Measurements from ENCODE around the gene SLC25A13.

DNA sequence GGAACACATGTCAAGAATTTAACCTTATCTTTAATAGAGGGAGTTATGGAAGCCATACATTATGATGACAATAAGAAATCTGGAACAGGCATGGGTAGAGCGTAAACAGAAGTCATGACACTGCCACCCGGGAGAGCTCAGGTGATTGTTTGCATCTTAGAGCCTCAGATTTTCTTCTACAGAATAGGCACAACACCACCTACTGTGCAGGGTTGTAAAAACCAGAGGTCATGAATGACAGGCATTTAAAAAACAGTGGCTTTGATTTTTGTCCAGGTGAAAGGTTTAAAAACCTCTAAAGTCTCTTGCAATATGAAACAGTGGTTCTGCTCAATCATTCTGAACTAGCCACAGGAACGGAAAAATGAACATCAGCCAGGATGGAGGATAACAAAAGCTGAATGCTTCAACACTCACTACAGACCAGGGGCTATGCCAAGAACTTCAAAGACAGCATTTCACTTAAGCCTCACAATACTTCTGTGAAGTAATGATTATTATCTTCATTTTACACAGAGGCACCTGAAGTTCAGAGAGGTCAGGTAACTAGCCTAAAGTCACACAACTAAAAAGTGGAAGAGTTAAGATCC is 123.8 kb downstream of the SLC25A13 start:
- TF ChIP-seq POLR2A (IDR thresholded peaks at IDR 0.05), result no peak
- TF ChIP-seq, protein P1, sequence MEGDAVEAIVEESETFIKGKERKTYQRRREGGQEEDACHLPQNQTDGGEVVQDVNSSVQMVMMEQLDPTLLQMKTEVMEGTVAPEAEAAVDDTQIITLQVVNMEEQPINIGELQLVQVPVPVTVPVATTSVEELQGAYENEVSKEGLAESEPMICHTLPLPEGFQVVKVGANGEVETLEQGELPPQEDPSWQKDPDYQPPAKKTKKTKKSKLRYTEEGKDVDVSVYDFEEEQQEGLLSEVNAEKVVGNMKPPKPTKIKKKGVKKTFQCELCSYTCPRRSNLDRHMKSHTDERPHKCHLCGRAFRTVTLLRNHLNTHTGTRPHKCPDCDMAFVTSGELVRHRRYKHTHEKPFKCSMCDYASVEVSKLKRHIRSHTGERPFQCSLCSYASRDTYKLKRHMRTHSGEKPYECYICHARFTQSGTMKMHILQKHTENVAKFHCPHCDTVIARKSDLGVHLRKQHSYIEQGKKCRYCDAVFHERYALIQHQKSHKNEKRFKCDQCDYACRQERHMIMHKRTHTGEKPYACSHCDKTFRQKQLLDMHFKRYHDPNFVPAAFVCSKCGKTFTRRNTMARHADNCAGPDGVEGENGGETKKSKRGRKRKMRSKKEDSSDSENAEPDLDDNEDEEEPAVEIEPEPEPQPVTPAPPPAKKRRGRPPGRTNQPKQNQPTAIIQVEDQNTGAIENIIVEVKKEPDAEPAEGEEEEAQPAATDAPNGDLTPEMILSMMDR (IDR thresholded peaks at IDR 0.05), result no peak

Measured in vagina (tissue), 2 donors.